GM23248 (cell line): ENCODE data around the gene TRMT13.

Experiments
- EZH2 ChIP-seq: fragments of 200-600 bp; sonication (generic); IDR thresholded peaks from 2 replicates; pipeline ENCODE4 v1.6.1; 2018; ENCODE audit warnings: antibody characterized with exemption, mild to moderate bottlenecking; ENCODE audit not compliant: insufficient read depth, poor library complexity, severe bottlenecking
- EZH2phosphoT487 ChIP-seq: fragments of 200-600 bp; sonication (generic); IDR thresholded peaks from 2 replicates; pipeline ENCODE4 v1.6.1; 2018; ENCODE audit warnings: antibody characterized with exemption, moderate library complexity, mild to moderate bottlenecking, low read depth; ENCODE audit not compliant: insufficient read depth

DNA sequence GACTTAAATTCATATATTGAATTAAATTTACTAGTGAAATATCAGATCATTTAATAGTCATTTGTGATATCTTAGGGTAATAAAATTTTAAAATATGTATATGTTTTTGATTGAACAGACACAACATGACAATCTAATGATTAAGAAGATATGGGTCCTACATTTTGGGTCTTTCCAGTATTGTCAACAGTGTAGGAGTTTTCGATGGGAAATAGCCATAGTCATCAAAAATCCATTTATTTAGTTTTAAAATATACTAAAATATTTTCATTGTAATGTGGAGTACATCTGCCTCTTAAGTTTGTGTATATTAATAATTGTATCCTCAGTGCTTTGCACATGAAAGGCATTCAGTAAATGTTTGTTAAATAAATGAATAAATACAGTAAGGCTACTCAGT, 14.0 kb downstream of the TRMT13 start:
- no peak for TF ChIP-seq EZH2
- TF ChIP-seq EZH2phosphoT487 = no peak
